Measurements from ENCODE around the gene C2orf92.

Gene C2orf92

GRCh38 chr2:97658691-97659157 lies 10.8 kb upstream of the C2orf92 start:
- TF ChIP-seq GATA3 (IDR thresholded peaks at IDR 0.05; ENCODE audit: low read depth, low read length) (no peak), GATA2 (IDR thresholded peaks at IDR 0.05; ENCODE audit: low read depth, low read length) (no peak)

- TF ChIP-seq GATA2 (IDR thresholded peaks at IDR 0.05; ENCODE audit: low read depth, low read length) (no peak), GATA3 (IDR thresholded peaks at IDR 0.05; ENCODE audit: low read depth, low read length) (no peak)
Observed at GRCh38 chr2:97659256-97660043, 10.1 kb upstream of the C2orf92 start.

GRCh38 chr2:97660044-97660774 lies 9.3 kb upstream of the C2orf92 start:
- no peak for TF ChIP-seq GATA2 (IDR thresholded peaks at IDR 0.05; ENCODE audit: low read depth, low read length)
- TF ChIP-seq GATA3 (IDR thresholded peaks at IDR 0.05; ENCODE audit: low read depth, low read length) = no peak

- TF ChIP-seq GATA3 (IDR thresholded peaks at IDR 0.05; ENCODE audit: low read depth, low read length) = no peak
- TF ChIP-seq GATA2 (IDR thresholded peaks at IDR 0.05; ENCODE audit: low read depth, low read length) = no peak
Observed at GRCh38 chr2:97660775-97661389, 8.6 kb upstream of the C2orf92 start.

GRCh38 chr2:97661927-97662326 lies 7.6 kb upstream of the C2orf92 start:
- TF ChIP-seq GATA3 (IDR thresholded peaks at IDR 0.05; ENCODE audit: low read depth, low read length) (no peak), GATA2 (IDR thresholded peaks at IDR 0.05; ENCODE audit: low read depth, low read length) (no peak)

GRCh38 chr2:97662386-97662894 lies 7.1 kb upstream of the C2orf92 start:
- TF ChIP-seq GATA3 (IDR thresholded peaks at IDR 0.05; ENCODE audit: low read depth, low read length) = no peak
- no peak for TF ChIP-seq GATA2 (IDR thresholded peaks at IDR 0.05; ENCODE audit: low read depth, low read length)

- TF ChIP-seq GATA2 (IDR thresholded peaks at IDR 0.05; ENCODE audit: low read depth, low read length) (peak; percentile 27; the same call in 1 of the 2 replicates), GATA3 (IDR thresholded peaks at IDR 0.05; ENCODE audit: low read depth, low read length) (no peak)
Observed at GRCh38 chr2:97662895-97663625, 6.5 kb upstream of the C2orf92 start.

GRCh38 chr2:97663626-97663961 lies 5.9 kb upstream of the C2orf92 start:
- TF ChIP-seq GATA3 (IDR thresholded peaks at IDR 0.05; ENCODE audit: low read depth, low read length) (no peak), GATA2 (IDR thresholded peaks at IDR 0.05; ENCODE audit: low read depth, low read length) (no peak)

- TF ChIP-seq GATA3 (IDR thresholded peaks at IDR 0.05; ENCODE audit: low read depth, low read length) = no peak
- TF ChIP-seq GATA2 (IDR thresholded peaks at IDR 0.05; ENCODE audit: low read depth, low read length) = no peak
Observed at GRCh38 chr2:97663962-97664635, 5.4 kb upstream of the C2orf92 start, which contains the start of gene ACTR1B. TSS of gene ACTR1B (minus strand) at chr2:97664044. CDS start at chr2:97663890, 154 bp downstream.

- TF ChIP-seq GATA2 (IDR thresholded peaks at IDR 0.05; ENCODE audit: low read depth, low read length) (no peak), GATA3 (IDR thresholded peaks at IDR 0.05; ENCODE audit: low read depth, low read length) (no peak)
Observed at GRCh38 chr2:97664636-97664970, 4.9 kb upstream of the C2orf92 start.

GRCh38 chr2:97670471-97670870 lies 958 bp downstream of the C2orf92 start:
- no peak for TF ChIP-seq GATA2 (IDR thresholded peaks at IDR 0.05; ENCODE audit: low read depth, low read length)
- no peak for TF ChIP-seq GATA3 (IDR thresholded peaks at IDR 0.05; ENCODE audit: low read depth, low read length)

GRCh38 chr2:97671526-97671925 lies 2.0 kb downstream of the C2orf92 start:
- TF ChIP-seq GATA2 (IDR thresholded peaks at IDR 0.05; ENCODE audit: low read depth, low read length) = no peak
- no peak for TF ChIP-seq GATA3 (IDR thresholded peaks at IDR 0.05; ENCODE audit: low read depth, low read length)
